Thoracic aorta (tissue), 2 donors: ENCODE results near the gene CLTCL1. TPM values are rescaled to one million over a fixed set of nuclear protein-coding genes. Genes with fewer than 3 reads are reported as not detected.
A peak's percentile ranks its signal among the peaks of the same experiment; 100 is the strongest.

Source experiments
- ATAC-seq: fragments of 150-250 bp; one replicate; pipeline ENCODE4 v1.8.0; 2017; ENCODE audit warnings: low read depth; ENCODE audit not compliant: insufficient number of reproducible peaks, low FRiP score
- DNase-seq: peaks from one replicate; pipeline ENCODE4 v3.0.0-alpha.2; 2020; ENCODE audit warnings: low spot score
- H3K27ac ChIP-seq, 2 donors: fragments of 200-600 bp; sonication (generic); 1 replicate in 1 of 2; 2 replicates in 1 of 2; pipeline ENCODE4 v1.5.1; 2016; ENCODE audit warnings: mild to moderate bottlenecking in 2 of 2, moderate library complexity in 2 of 2
- H3K27me3 ChIP-seq: fragments of 200-600 bp; sonication (generic); replicated peaks from 2 replicates; pipeline ENCODE4 v1.6.0; 2016; ENCODE audit warnings: mild to moderate bottlenecking; ENCODE audit not compliant: insufficient read depth
- H3K36me3 ChIP-seq: fragments of 200-600 bp; sonication (generic); one replicate; pipeline ENCODE4 v1.5.1; 2016
- H3K4me1 ChIP-seq, 2 donors: fragments of 200-600 bp; sonication (generic); 1 replicate in 1 of 2; 2 replicates in 1 of 2; pipeline versions ENCODE4 v1.5.1 to v1.6.0; 2016; ENCODE audit warnings: low read depth in 2 of 2, mild to moderate bottlenecking in 1 of 2; ENCODE audit not compliant: control insufficient read depth in 1 of 2
- H3K4me3 ChIP-seq: fragments of 200-600 bp; sonication (generic); 2 replicates; pipeline ENCODE4 v1.5.1; 2016; ENCODE audit warnings: mild to moderate bottlenecking
- H3K9me3 ChIP-seq: fragments of 200-600 bp; sonication (generic); 2 replicates; pipeline ENCODE4 v1.5.1; 2016
- total RNA-seq, 2 donors: library from RNA; depleted of rRNA; stranded (reverse); fragments of >200 nt; gene quantifications; one replicate each; pipeline versions ENCODE4 v1.1.0 to v1.2.3, GENCODE V29; 2016
- TF ChIP-seq, protein P1 (sequence below): fragments of 200-600 bp; sonication (generic); IDR thresholded peaks from one replicate; pipeline ENCODE4 v1.5.1; 2019; ENCODE audit warnings: antibody characterized with exemption

The CLTCL1 gene
- total RNA-seq, 2 donors from 2014 or later = 5.3 to 6.1 TPM

DNA sequence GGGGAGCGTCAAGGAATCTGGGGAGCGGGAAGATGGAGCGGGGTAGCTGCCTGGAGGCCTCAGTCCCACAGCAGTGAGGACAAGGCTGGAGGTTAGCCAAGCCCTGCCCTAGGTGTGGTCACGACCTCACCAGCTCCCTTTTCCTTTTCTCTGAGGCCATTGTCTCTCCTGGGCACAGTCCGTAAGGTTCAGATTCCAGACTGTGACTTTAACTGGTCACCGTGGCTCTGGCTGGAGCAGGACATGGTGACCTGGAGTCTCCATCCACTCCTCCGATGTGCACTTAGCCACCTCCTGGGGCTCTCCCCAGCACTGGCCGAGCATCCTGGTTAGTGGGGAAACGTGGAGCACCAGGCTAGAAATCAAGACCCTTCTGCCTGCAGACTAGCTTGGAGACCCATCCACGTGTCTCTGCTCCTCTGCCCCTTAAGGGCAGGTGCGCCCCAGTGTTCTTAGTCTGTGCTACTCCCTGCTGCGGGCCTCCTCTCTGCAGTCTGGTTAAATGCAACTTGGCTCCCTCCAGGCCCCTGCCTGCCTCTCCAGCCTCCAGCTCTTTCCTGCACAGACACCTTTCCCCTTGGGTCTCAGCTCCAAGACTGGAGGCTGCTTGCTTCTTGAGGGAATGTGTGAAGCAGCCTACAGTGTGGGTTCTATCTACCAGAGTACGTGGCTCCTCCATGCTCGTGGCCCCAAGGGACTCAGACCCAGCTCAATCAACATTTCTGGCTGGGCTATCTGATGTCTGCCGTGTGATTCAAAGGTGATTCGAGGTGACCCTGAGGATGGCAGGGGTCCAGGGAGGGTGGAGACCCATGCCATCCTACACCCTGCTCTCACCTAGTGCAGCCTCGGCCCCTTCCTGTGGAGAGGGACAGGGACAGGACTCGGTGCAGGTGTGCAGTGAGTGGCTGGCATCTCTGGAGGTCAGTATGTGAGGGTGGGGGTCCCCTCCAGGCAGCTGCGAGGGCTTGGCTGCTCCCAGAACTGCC, 118.2 kb downstream of the CLTCL1 start:
- Histone ChIP-seq H3K4me3 (no peak overlapping the region), H3K27ac (no peak overlapping the region)

DNA sequence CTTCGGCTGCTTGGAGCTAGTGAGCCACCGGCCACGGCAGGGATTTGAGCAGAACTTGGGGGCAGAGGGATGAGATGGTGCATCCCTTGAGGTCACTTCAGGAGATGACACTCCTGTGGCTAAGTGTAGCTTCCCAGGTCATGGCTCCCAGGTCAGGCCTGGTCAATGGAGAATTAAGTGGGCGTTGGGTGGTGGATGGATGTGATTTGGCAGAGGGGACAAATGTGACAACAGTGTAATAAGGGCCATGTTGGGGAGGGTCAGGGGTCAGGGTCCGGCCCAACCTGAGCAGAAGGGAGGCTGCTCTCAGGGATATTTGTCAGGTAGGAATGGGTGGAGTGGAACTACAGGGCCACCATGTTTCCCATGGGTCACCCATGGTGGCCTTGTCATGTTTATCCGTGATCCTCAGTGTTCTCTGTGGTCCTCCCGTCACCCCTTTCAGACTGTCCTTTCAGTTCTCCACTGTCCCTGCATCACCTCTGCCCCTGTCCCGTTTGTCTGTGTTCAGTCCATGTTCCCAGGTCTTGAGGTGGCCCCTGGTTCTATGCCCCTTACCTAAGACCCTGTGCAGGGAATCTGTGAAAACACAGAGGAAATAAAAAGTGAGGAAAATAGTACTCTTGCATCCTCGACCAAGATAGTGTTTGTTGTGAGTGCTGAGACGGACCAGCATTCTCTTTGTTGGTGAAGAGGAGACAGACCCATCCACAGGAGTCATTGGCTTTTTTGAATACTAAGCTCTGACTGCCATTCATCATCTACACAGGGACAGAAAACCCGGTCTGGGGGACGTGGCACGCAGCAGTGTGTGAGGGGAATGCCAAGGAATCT, 119.1 kb downstream of the CLTCL1 start:
- Histone ChIP-seq H3K9me3 (no peaks in the 10 kb centered on the region), H3K4me3 (peak overlapping the region; percentile 99), H3K27ac (peak overlapping the region; percentile 74 to 85), H3K4me1 (peaks cover 28 to 67% of the 10 kb centered on the region in 2 donors), H3K27me3 (peaks cover 15% of the 10 kb centered on the region), H3K36me3 (no peaks in the 10 kb centered on the region)
- TF ChIP-seq, protein P1, sequence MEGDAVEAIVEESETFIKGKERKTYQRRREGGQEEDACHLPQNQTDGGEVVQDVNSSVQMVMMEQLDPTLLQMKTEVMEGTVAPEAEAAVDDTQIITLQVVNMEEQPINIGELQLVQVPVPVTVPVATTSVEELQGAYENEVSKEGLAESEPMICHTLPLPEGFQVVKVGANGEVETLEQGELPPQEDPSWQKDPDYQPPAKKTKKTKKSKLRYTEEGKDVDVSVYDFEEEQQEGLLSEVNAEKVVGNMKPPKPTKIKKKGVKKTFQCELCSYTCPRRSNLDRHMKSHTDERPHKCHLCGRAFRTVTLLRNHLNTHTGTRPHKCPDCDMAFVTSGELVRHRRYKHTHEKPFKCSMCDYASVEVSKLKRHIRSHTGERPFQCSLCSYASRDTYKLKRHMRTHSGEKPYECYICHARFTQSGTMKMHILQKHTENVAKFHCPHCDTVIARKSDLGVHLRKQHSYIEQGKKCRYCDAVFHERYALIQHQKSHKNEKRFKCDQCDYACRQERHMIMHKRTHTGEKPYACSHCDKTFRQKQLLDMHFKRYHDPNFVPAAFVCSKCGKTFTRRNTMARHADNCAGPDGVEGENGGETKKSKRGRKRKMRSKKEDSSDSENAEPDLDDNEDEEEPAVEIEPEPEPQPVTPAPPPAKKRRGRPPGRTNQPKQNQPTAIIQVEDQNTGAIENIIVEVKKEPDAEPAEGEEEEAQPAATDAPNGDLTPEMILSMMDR = no peak
- no peak for DNase-seq
- ATAC-seq = no peak

More for the DNA sequence above, 118.2 kb downstream of the CLTCL1 start:
- peaks cover 11% of the 10 kb centered on the region for H3K27me3 ChIP-seq
- no peaks in the 10 kb centered on the region for H3K36me3 ChIP-seq
- DNase-seq = no peak
- no peaks in the 10 kb centered on the region for H3K9me3 ChIP-seq
- TF ChIP-seq, protein P1 = no peak
- H3K4me1 ChIP-seq = peaks cover 32 to 72% of the 10 kb centered on the region in 2 donors
- ATAC-seq = no peak

DNA sequence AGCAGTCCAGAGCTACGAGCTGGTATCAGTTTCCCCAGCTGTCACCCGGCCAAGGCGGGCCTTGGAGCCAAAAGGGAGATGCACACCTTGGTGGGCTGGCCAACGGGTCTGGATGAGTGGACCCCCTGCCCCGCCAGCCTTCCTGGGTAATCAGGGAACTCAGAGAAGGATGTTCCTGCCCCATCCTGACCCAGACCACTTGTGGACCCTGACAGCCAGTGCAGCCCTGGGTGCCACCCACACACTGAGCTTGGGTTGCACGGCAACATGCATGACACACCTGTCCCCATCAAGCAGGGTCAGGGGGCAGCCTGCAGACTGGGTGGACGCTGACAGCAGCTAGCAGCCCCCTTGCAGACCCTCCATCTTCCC, 121.6 kb downstream of the CLTCL1 start:
- Histone ChIP-seq H3K4me3 (peak overlapping the region; percentile 64), H3K27me3 (peaks cover 17% of the 10 kb centered on the region), H3K36me3 (no peaks in the 10 kb centered on the region), H3K4me1 (peaks cover 22 to 51% of the 10 kb centered on the region in 2 donors), H3K9me3 (no peaks in the 10 kb centered on the region), H3K27ac (no peak overlapping the region)
- ATAC-seq (no peak), DNase-seq (no peak)
- TF ChIP-seq, protein P1 = no peak

DNA sequence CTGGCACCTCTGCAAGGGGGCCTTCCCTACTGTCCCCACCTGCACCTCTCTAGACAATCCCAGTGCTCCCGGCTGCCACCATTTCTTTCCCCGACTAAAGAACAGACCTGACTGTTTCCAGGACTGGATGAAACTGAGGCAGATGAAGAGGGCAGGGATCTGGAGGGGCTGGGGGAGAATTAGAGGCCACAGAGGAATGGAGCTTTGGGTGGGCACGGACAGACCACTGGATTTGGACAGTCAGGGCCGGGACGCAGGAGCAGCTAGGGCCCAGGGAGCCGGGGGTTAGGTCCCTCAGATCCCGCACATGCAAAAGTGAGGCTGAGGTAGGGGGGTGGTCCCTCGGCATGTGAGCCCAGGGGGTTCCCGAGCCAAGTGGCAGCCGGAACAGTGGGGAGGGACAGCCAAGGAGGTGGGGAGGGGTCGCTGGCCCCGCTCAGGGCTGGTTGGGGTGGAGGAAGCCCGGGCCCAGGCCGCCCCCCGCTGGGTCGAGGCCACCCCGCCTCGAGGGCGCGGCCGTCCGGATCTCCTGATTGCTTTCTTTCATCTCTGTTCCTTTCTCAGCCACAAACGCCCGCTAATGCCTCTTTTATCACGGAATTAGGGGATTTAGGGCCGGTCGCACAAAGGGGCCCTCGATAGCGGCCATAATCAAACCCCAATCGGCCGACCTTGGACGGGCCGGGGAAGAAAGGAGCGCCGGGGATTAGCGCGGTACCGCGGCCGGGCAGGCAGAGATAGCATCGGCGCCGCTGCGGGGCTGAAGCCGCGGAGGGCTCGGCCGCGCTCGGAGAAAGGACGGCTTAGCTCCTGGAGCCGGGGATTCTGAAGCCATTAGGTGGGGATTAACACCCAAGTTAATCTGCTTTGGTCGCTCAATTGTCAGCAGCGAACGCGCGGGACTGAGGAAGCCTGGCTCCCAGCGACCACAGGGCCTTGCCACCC, 122.2 kb downstream of the CLTCL1 start:
- peaks cover 16 to 45% of the 10 kb centered on the region in 2 donors for H3K4me1 ChIP-seq
- H3K27me3 ChIP-seq = peaks cover 17% of the 10 kb centered on the region
- ATAC-seq = no peak
- H3K36me3 ChIP-seq = no peaks in the 10 kb centered on the region
- TF ChIP-seq, protein P1 = no peak
- H3K4me3 ChIP-seq = peak overlapping the region; percentile 64
- no peak overlapping the region for H3K27ac ChIP-seq
- DNase-seq = no peak
- H3K9me3 ChIP-seq = peaks cover 4% of the 10 kb centered on the region
